Mammary epithelial cell (primary cell): Measurements from ENCODE around the gene CTTN.

Experiments used
- EZH2 ChIP-seq: IDR thresholded peaks from 2 replicates; pipeline ENCODE4 v1.6.1; 2012; ENCODE audit warnings: low read length, inconsistent platforms, borderline replicate concordance
- TF ChIP-seq, protein P1 (sequence below), 2 donors: IDR thresholded peaks in 1 of 2; conservative IDR thresholded peaks in 1 of 2; 2 replicates each; pipeline ENCODE4 v1.5.1; 2011 to 2012; ENCODE audit warnings: inconsistent platforms in 2 of 2, low read length in 2 of 2, mild to moderate bottlenecking in 2 of 2, control low read depth in 1 of 2, low read depth in 1 of 2; ENCODE audit not compliant: insufficient read depth in 1 of 2; ENCODE audit errors: extremely low read depth in 1 of 2

DNA sequence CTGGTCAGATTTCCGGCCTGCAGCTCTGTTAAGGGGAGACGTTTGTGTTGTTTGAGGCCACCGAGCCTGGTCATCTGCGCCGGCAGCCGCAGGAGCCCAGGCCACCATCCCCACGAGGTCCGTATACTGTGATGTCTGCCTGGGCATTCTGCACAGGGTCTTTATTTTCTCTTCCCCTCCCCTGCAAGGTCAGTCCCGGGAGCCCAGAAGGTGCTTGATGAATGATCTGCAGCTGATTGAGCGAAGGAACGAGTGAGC, 45.4 kb downstream of the CTTN start:
- TF ChIP-seq, protein P1, sequence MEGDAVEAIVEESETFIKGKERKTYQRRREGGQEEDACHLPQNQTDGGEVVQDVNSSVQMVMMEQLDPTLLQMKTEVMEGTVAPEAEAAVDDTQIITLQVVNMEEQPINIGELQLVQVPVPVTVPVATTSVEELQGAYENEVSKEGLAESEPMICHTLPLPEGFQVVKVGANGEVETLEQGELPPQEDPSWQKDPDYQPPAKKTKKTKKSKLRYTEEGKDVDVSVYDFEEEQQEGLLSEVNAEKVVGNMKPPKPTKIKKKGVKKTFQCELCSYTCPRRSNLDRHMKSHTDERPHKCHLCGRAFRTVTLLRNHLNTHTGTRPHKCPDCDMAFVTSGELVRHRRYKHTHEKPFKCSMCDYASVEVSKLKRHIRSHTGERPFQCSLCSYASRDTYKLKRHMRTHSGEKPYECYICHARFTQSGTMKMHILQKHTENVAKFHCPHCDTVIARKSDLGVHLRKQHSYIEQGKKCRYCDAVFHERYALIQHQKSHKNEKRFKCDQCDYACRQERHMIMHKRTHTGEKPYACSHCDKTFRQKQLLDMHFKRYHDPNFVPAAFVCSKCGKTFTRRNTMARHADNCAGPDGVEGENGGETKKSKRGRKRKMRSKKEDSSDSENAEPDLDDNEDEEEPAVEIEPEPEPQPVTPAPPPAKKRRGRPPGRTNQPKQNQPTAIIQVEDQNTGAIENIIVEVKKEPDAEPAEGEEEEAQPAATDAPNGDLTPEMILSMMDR (conservative IDR thresholded peaks at IDR 0.05 in 1 of 2, IDR thresholded peaks at IDR 0.05 in 1 of 2; ENCODE audit: extremely low read depth in 1 of 2, insufficient read depth in 1 of 2, low read depth in 1 of 2, low read length in 2 of 2), result no peak
- TF ChIP-seq EZH2, result no peak
